ENCODE data around the gene FPR3.
"Not testable (repeated sequence)": the region's sequence is repeated elsewhere in the genome, so short reads cannot be mapped to it uniquely, and the experiment has no call there.

DNA sequence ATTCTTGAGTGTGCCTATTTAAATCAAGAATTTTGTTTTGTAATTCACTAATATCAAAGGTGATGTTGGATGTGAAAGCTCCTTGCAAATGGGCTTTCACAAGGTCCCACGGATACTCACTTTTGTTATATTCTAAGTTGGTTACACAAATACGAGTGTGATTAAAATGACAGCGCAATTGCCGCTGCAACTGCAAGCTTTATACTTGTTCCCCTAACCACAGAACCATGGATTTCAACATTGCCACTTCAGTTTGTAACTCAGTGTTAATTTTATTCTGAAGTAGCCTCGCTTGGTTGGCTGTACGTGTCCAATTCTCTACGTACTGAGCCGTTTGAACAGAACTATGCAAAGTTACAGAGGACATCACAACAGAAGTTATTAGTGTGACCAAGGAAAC, 10.4 kb downstream of the FPR3 start:
- TF ChIP-seq ZFX (IDR thresholded peaks at IDR 0.05; ENCODE audit: borderline replicate concordance): not testable (repeated sequence)
- TF ChIP-seq, protein P1, sequence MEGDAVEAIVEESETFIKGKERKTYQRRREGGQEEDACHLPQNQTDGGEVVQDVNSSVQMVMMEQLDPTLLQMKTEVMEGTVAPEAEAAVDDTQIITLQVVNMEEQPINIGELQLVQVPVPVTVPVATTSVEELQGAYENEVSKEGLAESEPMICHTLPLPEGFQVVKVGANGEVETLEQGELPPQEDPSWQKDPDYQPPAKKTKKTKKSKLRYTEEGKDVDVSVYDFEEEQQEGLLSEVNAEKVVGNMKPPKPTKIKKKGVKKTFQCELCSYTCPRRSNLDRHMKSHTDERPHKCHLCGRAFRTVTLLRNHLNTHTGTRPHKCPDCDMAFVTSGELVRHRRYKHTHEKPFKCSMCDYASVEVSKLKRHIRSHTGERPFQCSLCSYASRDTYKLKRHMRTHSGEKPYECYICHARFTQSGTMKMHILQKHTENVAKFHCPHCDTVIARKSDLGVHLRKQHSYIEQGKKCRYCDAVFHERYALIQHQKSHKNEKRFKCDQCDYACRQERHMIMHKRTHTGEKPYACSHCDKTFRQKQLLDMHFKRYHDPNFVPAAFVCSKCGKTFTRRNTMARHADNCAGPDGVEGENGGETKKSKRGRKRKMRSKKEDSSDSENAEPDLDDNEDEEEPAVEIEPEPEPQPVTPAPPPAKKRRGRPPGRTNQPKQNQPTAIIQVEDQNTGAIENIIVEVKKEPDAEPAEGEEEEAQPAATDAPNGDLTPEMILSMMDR (IDR thresholded peaks at IDR 0.05): not testable (repeated sequence)
